ENCODE measurements around the gene TMEM63C.
"Not testable (repeated sequence)": the region's sequence is repeated elsewhere in the genome, so short reads cannot be mapped to it uniquely, and the experiment has no call there.

TMEM63C gene

GRCh38 chr14:77260199-77260598 lies 78.6 kb downstream of the TMEM63C start:
- no peak for DNase-seq

- no peak for DNase-seq
These were observed 79.0 kb downstream of the TMEM63C start for GRCh38 chr14:77260631-77261030.

GRCh38 chr14:77264466-77265186 lies 83.0 kb downstream of the TMEM63C start:
- no peak for DNase-seq

- no peak for DNase-seq
These were observed 83.6 kb downstream of the TMEM63C start for GRCh38 chr14:77265187-77265515.

- no peak for DNase-seq
These were observed 84.2 kb downstream of the TMEM63C start for GRCh38 chr14:77265561-77266335.

- DNase-seq, result no peak
These were observed 84.7 kb downstream of the TMEM63C start for GRCh38 chr14:77266336-77266735.

GRCh38 chr14:77267937-77268699 lies 86.5 kb downstream of the TMEM63C start:
- no peak for DNase-seq

GRCh38 chr14:77268989-77269600 lies 87.5 kb downstream of the TMEM63C start:
- DNase-seq, result no peak

GRCh38 chr14:77270361-77271112 lies 88.9 kb downstream of the TMEM63C start:
- DNase-seq, result no peak

GRCh38 chr14:77271113-77271710 lies 89.6 kb downstream of the TMEM63C start, which contains the start of gene NGB:
Gene NGB (minus strand): TSS chr14:77271206. CDS start chr14:77270937, 269 bp downstream.
- no peak for DNase-seq

- no peak for DNase-seq
These were observed 90.7 kb downstream of the TMEM63C start for GRCh38 chr14:77272261-77272660.

- DNase-seq, result no peak
These were observed 92.2 kb downstream of the TMEM63C start for GRCh38 chr14:77273796-77274195.

GRCh38 chr14:77275041-77275580 lies 93.5 kb downstream of the TMEM63C start:
- no peak for DNase-seq

- DNase-seq, result no peak
These were observed 94.0 kb downstream of the TMEM63C start for GRCh38 chr14:77275601-77276017.

GRCh38 chr14:77276295-77276935 lies 94.8 kb downstream of the TMEM63C start:
- DNase-seq, result no peak

- DNase-seq, result no peak
These were observed 95.4 kb downstream of the TMEM63C start for GRCh38 chr14:77276959-77277358.

- no peak for DNase-seq
These were observed 97.0 kb downstream of the TMEM63C start for GRCh38 chr14:77278461-77279230.

GRCh38 chr14:77279719-77280118 lies 98.1 kb downstream of the TMEM63C start:
- DNase-seq, result no peak

- not testable (repeated sequence) for DNase-seq
These were observed 99.3 kb downstream of the TMEM63C start for GRCh38 chr14:77280921-77281320.

- DNase-seq, result no peak
These were observed 100.3 kb downstream of the TMEM63C start for GRCh38 chr14:77281852-77282410.
